ENCODE data around the gene OLFM4.

DNA sequence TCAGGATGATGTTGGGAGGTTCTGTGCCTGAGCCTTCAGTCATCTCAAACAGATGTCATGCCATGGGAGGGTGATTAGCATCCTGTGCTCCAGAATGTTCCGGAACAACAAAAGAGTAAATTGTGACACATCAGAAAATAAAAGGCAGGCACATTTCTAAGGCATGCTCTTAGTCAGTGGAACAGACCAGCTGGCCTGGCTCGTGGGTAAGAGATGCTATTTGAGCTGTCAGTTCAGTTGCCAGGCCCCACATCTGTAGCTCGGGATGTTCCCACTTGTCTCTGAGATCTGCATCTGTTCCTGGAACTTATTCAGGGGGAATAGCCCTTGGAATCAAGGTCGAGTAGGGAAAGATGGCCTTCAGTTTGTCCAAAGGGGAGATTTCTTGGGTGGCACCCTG lies 26.0 kb downstream of the OLFM4 start:
- TF ChIP-seq CTCF (IDR thresholded peaks at IDR 0.05; ENCODE audit: insufficient read depth, low read depth, low read length), result no peak
- TF ChIP-seq EZH2 (IDR thresholded peaks at IDR 0.05; ENCODE audit: insufficient read depth, low read length), result no peak
